ENCODE results near the gene VSTM5. TPM values are rescaled to one million over a fixed set of nuclear protein-coding genes. Genes with fewer than 3 reads are reported as not detected.
A peak's percentile ranks its signal among the peaks of the same experiment; 100 is the strongest.

Gene VSTM5
- total RNA-seq, 1 experiment from 2014 or later = not detected

- H3K9me3 Mint-ChIP-seq (ENCODE audit: unreplicated experiment) = no peaks in the 10 kb centered on the region
- H3K36me3 Mint-ChIP-seq (ENCODE audit: insufficient read depth, unreplicated experiment) = peaks cover 90% of the 10 kb centered on the region
- no peak overlapping the region for H3K4me3 Mint-ChIP-seq (ENCODE audit: unreplicated experiment)
- ChIA-PET CTCF (interaction anchor here (0.6 to 1.6 kb wide), 4 partner anchors 16 to 117 kb away, joined by 3 to 7 read pairs (median 4); partner anchors contain the start of gene MED17), POLR2A (interaction anchor here (0.6 to 2.1 kb wide), 5 partner anchors 13 to 62 kb away, joined by 3 to 7 read pairs (median 4); partner anchors contain the start of genes C11orf54, MED17 and TAF1D)
- BruUV-seq (replicated peaks) = no TSS peak
- no peaks in the 10 kb centered on the region for H3K27me3 Mint-ChIP-seq (ENCODE audit: insufficient read depth, unreplicated experiment)
- DNase-seq (ENCODE audit: unreplicated experiment) = no peak
- TF ChIP-seq CTCF (IDR thresholded peaks at IDR 0.05; ENCODE audit: unreplicated experiment) = no peak
- H3K4me1 Mint-ChIP-seq (ENCODE audit: insufficient read depth, unreplicated experiment) = no peaks in the 10 kb centered on the region
- no peak overlapping the region for H3K27ac Mint-ChIP-seq (ENCODE audit: low read depth, unreplicated experiment)
- intact Hi-C loops (cut with micrococcal nuclease) = no loop called here
Observed at GRCh38 chr11:93801366-93801765, 49.1 kb downstream of the VSTM5 start.

- no peak overlapping the region for H3K4me3 Mint-ChIP-seq (ENCODE audit: unreplicated experiment)
- ChIA-PET CTCF (no interaction called here), POLR2A (interaction anchor here (0.8 to 2.9 kb wide), 3 partner anchors 13 to 58 kb away, joined by 3 to 12 read pairs (median 9); partner anchors contain the start of gene MED17)
- TF ChIP-seq CTCF (IDR thresholded peaks at IDR 0.05; ENCODE audit: unreplicated experiment) = no peak
- intact Hi-C loops (cut with micrococcal nuclease) = no loop called here
- no peaks in the 10 kb centered on the region for H3K9me3 Mint-ChIP-seq (ENCODE audit: unreplicated experiment)
- DNase-seq (ENCODE audit: unreplicated experiment) = no peak
- no peaks in the 10 kb centered on the region for H3K4me1 Mint-ChIP-seq (ENCODE audit: insufficient read depth, unreplicated experiment)
- H3K27me3 Mint-ChIP-seq (ENCODE audit: insufficient read depth, unreplicated experiment) = no peaks in the 10 kb centered on the region
- no peak overlapping the region for H3K27ac Mint-ChIP-seq (ENCODE audit: low read depth, unreplicated experiment)
- peaks cover 96% of the 10 kb centered on the region for H3K36me3 Mint-ChIP-seq (ENCODE audit: insufficient read depth, unreplicated experiment)
- no TSS peak for BruUV-seq (replicated peaks)
Observed at GRCh38 chr11:93796441-93797231, 53.8 kb downstream of the VSTM5 start.

GRCh38 chr11:93791493-93791892, 58.9 kb downstream of the VSTM5 start:
- CTCF ChIA-PET = interaction anchor here (0.6 to 0.8 kb wide), 3 partner anchors 7 to 27 kb away, joined by 3 to 4 read pairs (median 3); partner anchors contain the start of gene MED17
- DNase-seq (ENCODE audit: unreplicated experiment) = peak; percentile 45

More at GRCh38 chr11:93791493-93791892, 58.9 kb downstream of the VSTM5 start:
- H3K9me3 Mint-ChIP-seq (ENCODE audit: unreplicated experiment) = no peaks in the 10 kb centered on the region
- no TSS peak for BruUV-seq (replicated peaks)
- no peak overlapping the region for H3K4me3 Mint-ChIP-seq (ENCODE audit: unreplicated experiment)
- intact Hi-C loops (cut with micrococcal nuclease) = no loop called here
- H3K27me3 Mint-ChIP-seq (ENCODE audit: insufficient read depth, unreplicated experiment) = no peaks in the 10 kb centered on the region
- H3K36me3 Mint-ChIP-seq (ENCODE audit: insufficient read depth, unreplicated experiment) = peaks cover 89% of the 10 kb centered on the region
- no peak overlapping the region for H3K27ac Mint-ChIP-seq (ENCODE audit: low read depth, unreplicated experiment)
- TF ChIP-seq CTCF (IDR thresholded peaks at IDR 0.05; ENCODE audit: unreplicated experiment) = no peak
- H3K4me1 Mint-ChIP-seq (ENCODE audit: insufficient read depth, unreplicated experiment) = peaks cover 16% of the 10 kb centered on the region
- POLR2A ChIA-PET = interaction anchor here (1.3 to 4.4 kb wide), 3 partner anchors 8 to 50 kb away, joined by 5 to 19 read pairs (median 5); partner anchors contain the start of genes C11orf54, MED17 and TAF1D

Measured in MCF 10A (cell line).